ELF-1 (cell line): ENCODE data around the gene WDR20.
"Not testable (repeated sequence)": the region's sequence is repeated elsewhere in the genome, so short reads cannot be mapped to it uniquely, and the experiment has no call there.

ENCODE experiments used
- DNase-seq: peaks from one replicate; pipeline ENCODE4 v3.0.0-alpha.2; 2016; ENCODE audit warnings: low read depth, low spot score

WDR20 gene, protein sequence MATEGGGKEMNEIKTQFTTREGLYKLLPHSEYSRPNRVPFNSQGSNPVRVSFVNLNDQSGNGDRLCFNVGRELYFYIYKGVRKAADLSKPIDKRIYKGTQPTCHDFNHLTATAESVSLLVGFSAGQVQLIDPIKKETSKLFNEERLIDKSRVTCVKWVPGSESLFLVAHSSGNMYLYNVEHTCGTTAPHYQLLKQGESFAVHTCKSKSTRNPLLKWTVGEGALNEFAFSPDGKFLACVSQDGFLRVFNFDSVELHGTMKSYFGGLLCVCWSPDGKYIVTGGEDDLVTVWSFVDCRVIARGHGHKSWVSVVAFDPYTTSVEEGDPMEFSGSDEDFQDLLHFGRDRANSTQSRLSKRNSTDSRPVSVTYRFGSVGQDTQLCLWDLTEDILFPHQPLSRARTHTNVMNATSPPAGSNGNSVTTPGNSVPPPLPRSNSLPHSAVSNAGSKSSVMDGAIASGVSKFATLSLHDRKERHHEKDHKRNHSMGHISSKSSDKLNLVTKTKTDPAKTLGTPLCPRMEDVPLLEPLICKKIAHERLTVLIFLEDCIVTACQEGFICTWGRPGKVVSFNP

GRCh38 chr14:102139286-102140026 is at the start of gene WDR20:
WDR20 (plus strand) TSS chr14:102139897; CDS start chr14:102139924, 27 bp downstream.
- peak; percentile 98 for DNase-seq

DNA sequence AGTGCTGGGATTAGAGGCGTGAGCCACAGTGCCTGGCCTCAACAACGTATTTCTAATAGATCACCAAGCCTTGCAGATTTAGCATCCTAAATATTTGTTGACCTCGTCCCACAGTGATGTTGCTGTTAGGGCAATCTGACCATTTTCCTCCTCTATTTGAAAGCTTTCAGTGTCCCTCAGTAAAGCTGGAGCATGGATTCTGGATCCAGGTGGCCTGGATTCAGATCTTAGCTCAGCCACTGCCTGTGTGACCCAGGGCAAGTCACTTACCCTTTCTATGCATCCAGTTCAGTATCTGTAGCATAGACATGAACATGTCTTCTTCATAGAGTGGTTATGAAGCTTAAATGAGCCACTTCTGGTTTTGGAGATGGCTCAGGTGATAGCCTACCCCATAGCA is 49.0 kb upstream of the WDR20 start:
- no peak for DNase-seq

- no peak for DNase-seq
These were observed 46.9 kb upstream of the WDR20 start for GRCh38 chr14:102092806-102093205.

GRCh38 chr14:102094101-102094500 is 45.6 kb upstream of the WDR20 start:
- no peak for DNase-seq

GRCh38 chr14:102095231-102095870 is 44.3 kb upstream of the WDR20 start:
- DNase-seq = no peak

DNA sequence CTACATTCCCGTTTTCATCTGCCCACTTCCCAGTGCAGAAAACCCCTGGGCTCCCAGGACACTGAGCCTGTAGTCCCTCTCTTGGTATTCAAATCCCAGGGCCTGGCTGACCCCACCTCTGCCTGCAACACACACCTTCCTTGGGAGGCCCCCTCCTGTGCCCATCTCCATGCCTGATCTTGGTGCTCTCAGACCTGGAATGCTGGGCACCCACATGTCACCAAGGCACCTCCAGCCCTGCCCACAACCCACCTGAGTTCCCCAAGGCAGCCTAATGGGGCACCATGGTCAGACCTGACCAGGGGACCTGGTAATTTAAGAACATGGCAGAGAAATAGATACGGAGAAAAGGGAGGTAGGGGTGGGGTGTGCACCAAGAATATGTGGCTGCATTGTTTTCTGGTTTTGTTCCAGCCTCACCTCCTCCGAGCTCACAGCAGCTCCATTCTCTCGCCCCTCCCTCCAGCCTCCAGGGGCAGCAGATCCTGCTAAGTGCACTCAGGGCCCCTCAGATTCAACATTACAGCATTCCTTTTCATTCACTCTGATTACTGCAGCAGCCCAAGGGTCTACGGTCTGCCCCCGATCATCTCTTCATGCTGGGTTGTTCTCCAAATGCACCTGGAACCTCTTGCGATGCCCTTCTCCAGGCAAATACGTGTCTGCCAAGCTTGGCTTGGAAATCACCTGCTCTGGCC is 43.7 kb upstream of the WDR20 start:
- DNase-seq = peak; percentile 69

DNA sequence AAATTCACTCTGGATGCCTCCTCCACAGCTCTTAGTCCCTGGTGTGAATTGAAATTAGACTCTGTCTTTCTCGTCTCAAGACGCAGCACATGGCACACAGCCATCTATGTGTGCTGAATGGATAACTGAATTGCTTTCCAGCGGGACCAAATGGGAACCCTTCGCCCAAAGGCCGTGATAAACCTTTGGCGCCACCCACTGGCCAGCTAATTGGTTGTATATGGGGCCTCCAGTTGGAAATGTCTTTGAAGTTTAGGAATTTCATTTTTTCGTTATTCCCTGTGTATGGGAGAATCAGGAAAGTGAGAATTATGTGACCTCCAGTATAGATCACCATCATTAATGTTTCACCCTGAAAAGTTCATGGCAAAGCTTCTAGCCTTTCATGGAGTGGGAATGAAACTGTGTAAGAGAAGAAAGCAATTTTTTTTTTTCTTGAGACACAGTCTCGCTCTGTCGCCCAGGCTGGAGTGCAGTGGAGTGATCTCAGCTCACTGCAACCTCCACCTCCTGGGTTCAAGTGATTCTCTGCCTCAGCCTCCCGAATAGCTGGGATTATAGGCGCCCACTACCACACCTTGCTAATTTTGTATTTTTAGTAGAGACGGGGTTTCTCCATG is 43.0 kb upstream of the WDR20 start:
- peak; percentile 84 for DNase-seq

DNA sequence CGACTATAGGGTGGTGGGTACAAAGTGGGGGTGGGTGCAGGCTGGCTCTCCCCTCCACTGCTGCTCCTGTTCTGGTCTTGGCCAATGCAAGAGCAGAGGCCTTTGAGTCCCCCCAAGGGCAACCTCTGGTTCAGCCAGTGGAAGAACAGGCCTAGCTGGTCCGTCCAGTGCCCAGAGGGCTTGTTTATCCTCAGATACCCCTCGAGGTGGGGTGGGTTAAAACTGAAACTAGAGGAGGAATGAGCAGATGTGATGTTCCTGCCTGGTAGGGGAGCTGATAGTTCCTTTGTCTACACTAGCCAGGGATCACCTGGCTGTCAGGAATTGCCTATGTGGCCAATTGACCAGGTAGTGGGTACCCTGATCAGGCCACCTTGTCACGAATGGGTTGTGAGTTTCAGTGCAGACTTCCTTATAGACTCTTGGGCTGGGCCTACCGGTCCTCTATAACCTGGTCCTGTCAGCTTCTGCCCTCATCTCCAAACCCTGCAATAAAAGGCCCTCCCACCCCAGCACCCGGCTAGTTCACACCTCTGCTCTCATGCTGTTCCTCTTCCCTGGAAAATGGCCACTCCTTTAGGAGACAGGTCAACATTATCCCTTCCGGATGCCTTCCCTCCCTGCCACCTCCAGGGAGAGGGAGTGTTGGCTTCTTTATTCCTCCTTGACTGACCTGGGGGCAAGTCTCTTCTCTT is 42.1 kb upstream of the WDR20 start:
- DNase-seq = peak; percentile 95

DNA sequence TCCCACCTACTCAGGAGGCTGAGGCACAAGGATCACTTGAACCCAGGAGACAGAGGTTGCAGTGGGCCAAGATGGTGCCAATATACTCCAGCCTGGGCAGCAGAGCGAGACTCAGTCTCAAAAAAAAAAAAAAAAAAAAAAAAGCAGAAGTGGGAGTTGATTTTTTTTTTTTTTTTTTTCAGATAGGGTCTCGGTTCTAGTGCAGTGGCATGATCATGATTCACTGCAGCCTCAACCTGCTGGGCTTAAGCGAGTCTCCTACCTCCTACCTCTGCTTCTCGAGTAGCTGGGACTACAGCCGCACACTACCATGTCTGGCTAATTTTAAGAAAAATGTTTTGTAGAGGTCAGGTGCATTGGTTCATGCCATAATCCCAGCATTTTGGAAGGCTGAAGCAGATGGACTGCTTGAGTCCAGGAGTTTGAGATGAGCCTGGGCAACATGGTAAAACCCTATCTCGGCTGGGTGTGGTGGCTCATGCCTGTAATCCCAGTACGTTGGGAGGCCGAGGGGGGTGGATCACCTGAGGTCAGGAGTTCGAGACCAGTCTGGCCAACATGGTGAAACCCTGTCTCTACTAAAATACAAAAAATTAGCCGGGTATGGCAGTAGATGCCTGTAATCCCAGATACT is 36.5 kb upstream of the WDR20 start:
- DNase-seq = no peak

- DNase-seq = no peak
These were observed 34.3 kb upstream of the WDR20 start for GRCh38 chr14:102105369-102105768.

GRCh38 chr14:102109332-102109731 is 30.4 kb upstream of the WDR20 start:
- DNase-seq = not testable (repeated sequence)

DNA sequence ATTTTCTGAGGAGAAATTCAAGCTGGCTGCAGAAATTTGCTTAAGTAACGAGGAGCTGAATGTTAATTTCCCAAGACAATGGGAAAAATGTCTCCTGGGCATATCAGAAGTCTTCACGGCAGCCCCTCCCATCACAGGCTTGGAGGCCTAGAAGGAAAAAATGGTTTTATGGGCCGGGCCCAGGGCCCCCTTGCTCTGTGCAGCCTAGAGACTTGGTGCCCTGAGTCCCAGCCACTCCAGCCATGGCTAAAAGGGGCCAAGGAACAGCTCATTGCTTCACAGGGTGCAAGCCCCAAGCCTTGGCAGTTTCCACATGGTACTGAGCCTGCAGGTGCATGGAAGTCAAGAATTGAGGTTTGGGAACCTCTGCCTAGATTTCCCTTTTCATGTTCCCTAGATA is 28.6 kb upstream of the WDR20 start:
- DNase-seq = no peak

GRCh38 chr14:102116361-102117180 is 23.1 kb upstream of the WDR20 start:
- DNase-seq = no peak

DNA sequence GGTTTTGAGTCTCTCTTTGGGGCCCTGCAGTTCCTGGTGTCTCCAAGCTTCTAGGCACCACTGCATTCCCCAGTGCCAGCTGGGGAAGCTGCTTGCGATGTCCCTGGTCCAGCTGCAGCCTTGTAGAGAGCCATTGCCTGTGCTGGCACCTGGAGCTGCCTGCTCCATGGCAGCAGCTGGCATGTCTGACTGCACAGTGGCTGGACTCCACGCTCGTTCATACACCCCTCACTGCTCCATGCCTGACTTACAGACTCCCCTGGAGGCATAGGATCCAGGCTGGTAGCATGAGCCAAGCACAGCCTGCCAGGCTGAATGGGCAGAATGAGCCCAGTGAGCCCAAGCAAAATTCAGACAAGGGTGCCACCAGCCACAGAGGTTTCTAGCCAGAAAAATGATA is 21.8 kb upstream of the WDR20 start:
- DNase-seq = no peak

GRCh38 chr14:102120888-102121287 is 18.8 kb upstream of the WDR20 start:
- DNase-seq = no peak

GRCh38 chr14:102121567-102121966 is 18.1 kb upstream of the WDR20 start:
- DNase-seq = no peak

GRCh38 chr14:102124419-102124818 is 15.3 kb upstream of the WDR20 start:
- DNase-seq = no peak

DNA sequence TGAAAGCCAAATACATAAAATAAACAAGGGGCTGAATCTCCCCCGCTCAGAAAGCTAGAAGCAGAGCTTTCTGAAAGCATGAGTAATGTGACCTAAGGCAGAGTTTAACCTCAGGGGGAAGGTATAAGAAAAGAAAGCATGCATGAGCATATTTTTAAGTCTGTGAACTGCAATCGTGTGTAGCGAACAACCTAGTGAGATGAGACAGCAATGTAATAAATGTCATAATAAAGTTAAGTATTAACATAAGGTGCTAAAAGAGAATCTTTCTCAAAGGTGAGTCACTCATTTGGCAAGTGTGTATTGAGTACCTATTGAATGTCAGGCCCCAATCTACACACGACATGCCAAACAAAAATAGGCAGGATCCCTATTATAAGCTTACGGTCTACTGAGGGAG is 14.2 kb upstream of the WDR20 start:
- no peak for DNase-seq

DNA sequence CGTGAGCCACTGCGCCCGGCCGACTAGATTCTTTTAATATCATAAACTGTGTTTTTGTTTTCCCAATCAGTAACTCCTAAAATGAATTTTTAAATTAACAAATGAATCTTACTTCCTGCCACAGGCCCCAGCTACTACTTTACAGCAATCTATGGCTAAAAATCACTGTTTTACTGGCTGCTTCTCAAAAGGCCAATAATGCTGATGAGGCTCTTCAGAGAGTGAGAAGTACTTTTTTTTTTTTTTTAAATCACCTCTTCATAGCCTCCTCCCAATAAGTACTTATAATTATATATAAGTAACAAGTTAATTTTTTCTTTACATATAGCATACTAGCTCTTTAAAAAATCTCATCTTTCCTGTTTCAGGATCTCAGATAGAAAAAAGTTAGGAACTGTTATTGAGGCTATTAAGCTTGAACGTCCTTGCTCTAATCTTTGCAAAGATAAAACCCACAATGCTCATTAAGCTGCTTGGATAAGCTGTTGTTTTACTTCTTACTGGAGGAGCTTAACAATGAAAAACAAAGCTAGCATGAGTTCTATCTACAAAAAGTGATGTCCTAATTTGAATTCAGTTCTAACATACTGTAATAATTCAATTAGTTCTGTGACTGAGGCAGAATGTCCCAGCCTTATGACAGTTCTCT is 12.8 kb upstream of the WDR20 start:
- no peak for DNase-seq
